Esophagus squamous epithelium (tissue), 4 donors: ENCODE measurements around the gene KCNH4.

Experiments used
- CTCF ChIP-seq, 6 experiments: fragments of 450-650 bp in 4 of 6; fragments of 200-600 bp in 2 of 6; sonication (generic) in 2 of 6; IDR thresholded peaks; one replicate each; pipeline ENCODE4 v1.5.1; 2016 to 2019; ENCODE audit warnings: antibody characterized with exemption in 6 of 6, mild to moderate bottlenecking in 4 of 6, moderate library complexity in 4 of 6
- POLR2A ChIP-seq, 4 donors: fragments of 450-650 bp; IDR thresholded peaks; one replicate each; pipeline ENCODE4 v1.6.1; 2017; ENCODE audit warnings: antibody characterized with exemption in 4 of 4, mild to moderate bottlenecking in 4 of 4, moderate library complexity in 3 of 4

GRCh38 chr17:42112552-42113176 lies 68.3 kb downstream of the KCNH4 start, which contains the start of gene DHX58:
- no peak for TF ChIP-seq CTCF (IDR thresholded peaks at IDR 0.05)
- TF ChIP-seq POLR2A (IDR thresholded peaks at IDR 0.05) = peak in 2 of 4 donors; percentile 18 to 68
